HFFc6 (cell line): ENCODE measurements around the gene RBMS1. TPM values are rescaled to one million over a fixed set of nuclear protein-coding genes. Genes with fewer than 3 reads are reported as not detected.
A peak's percentile ranks its signal among the peaks of the same experiment; 100 is the strongest.

Experiments
- DNase-seq: peaks from one replicate; pipeline ENCODE4 v3.0.0-alpha.2; 2018
- H3K27ac Mint-ChIP-seq: 2 replicates; pipeline ENCODE4 v1.8.0; 2020; ENCODE audit warnings: mild to moderate bottlenecking, mixed read lengths
- H3K27me3 Mint-ChIP-seq: 2 replicates; pipeline ENCODE4 v1.8.0; 2021; ENCODE audit warnings: mild to moderate bottlenecking, moderate library complexity, mixed read lengths; ENCODE audit not compliant: insufficient read depth
- H3K36me3 Mint-ChIP-seq: 2 replicates; pipeline ENCODE4 v1.8.0; 2021; ENCODE audit warnings: low read depth, mixed read lengths
- H3K4me1 Mint-ChIP-seq: 2 replicates; pipeline ENCODE4 v1.8.0; 2020; ENCODE audit warnings: low read depth, mixed read lengths
- H3K4me3 Mint-ChIP-seq: 2 replicates; pipeline ENCODE4 v1.8.0; 2020; ENCODE audit warnings: mild to moderate bottlenecking, moderate library complexity, mixed read lengths
- H3K9me3 Mint-ChIP-seq: 2 replicates; pipeline ENCODE4 v1.8.0; 2020; ENCODE audit warnings: mild to moderate bottlenecking, mixed read lengths
- CTCF ChIP-seq: fragments of 200-600 bp; sonication (generic); IDR thresholded peaks from 2 replicates; pipeline ENCODE4 v1.5.0; 2021; ENCODE audit warnings: antibody characterized with exemption, mild to moderate bottlenecking
- total RNA-seq, 6 experiments: library from RNA; stranded (reverse); fragmentation: NEBNext Ultra II Directional; extraction: Animal tissue kit (Norgen Biotek cat#: 25700); gene quantifications; 2 replicates in 1 of 6; 3 replicates in 5 of 6; pipeline ENCODE4 v1.2.3, GENCODE V29; 2021

The RBMS1 gene
- total RNA-seq, 6 experiments from 2014 or later = 88.7 to 111 (median 96.1) TPM

- peaks cover 2% of the 10 kb centered on the region; the same call in 1 of the 2 replicates for H3K27me3 Mint-ChIP-seq
- TF ChIP-seq CTCF = no peak
- no peak overlapping the region for H3K27ac Mint-ChIP-seq
- H3K4me3 Mint-ChIP-seq = no peak overlapping the region
- H3K36me3 Mint-ChIP-seq = peaks cover 69% of the 10 kb centered on the region
- no peaks in the 10 kb centered on the region for H3K9me3 Mint-ChIP-seq
- peaks cover 56% of the 10 kb centered on the region for H3K4me1 Mint-ChIP-seq
- DNase-seq = no peak
Measured at GRCh38 chr2:160286551-160286950, 207.1 kb downstream of the RBMS1 start.

- Mint-ChIP-seq H3K27ac (no peak overlapping the region), H3K36me3 (peaks cover 72% of the 10 kb centered on the region)
Measured at GRCh38 chr2:160283675-160284074, 209.9 kb downstream of the RBMS1 start.

GRCh38 chr2:160282063-160282580, 211.5 kb downstream of the RBMS1 start:
- Mint-ChIP-seq H3K27ac (peak overlapping the region; percentile 60), H3K4me3 (no peak overlapping the region), H3K27me3 (no peaks in the 10 kb centered on the region; the same call in 1 of the 2 replicates), H3K36me3 (peaks cover 75% of the 10 kb centered on the region), H3K9me3 (no peaks in the 10 kb centered on the region), H3K4me1 (peaks cover 56% of the 10 kb centered on the region)
- DNase-seq = no peak
- TF ChIP-seq CTCF = no peak

More at GRCh38 chr2:160283675-160284074, 209.9 kb downstream of the RBMS1 start:
- Mint-ChIP-seq H3K9me3 (no peaks in the 10 kb centered on the region), H3K4me1 (peaks cover 56% of the 10 kb centered on the region), H3K4me3 (no peak overlapping the region), H3K27me3 (peaks cover 2% of the 10 kb centered on the region; the same call in 1 of the 2 replicates)
- no peak for DNase-seq
- no peak for TF ChIP-seq CTCF

- peak overlapping the region; percentile 60 for H3K27ac Mint-ChIP-seq
- peaks cover 75% of the 10 kb centered on the region for H3K36me3 Mint-ChIP-seq
- no peaks in the 10 kb centered on the region for H3K9me3 Mint-ChIP-seq
- H3K27me3 Mint-ChIP-seq = no peaks in the 10 kb centered on the region; the same call in 1 of the 2 replicates
- TF ChIP-seq CTCF = no peak
- no peak for DNase-seq
- no peak overlapping the region for H3K4me3 Mint-ChIP-seq
- H3K4me1 Mint-ChIP-seq = peaks cover 56% of the 10 kb centered on the region
Measured at GRCh38 chr2:160281213-160281612, 212.4 kb downstream of the RBMS1 start.

GRCh38 chr2:160279813-160280465, 213.7 kb downstream of the RBMS1 start:
- DNase-seq = peak; percentile 72
- Mint-ChIP-seq H3K27ac (peak overlapping the region; percentile 88), H3K36me3 (peaks cover 83% of the 10 kb centered on the region), H3K9me3 (no peaks in the 10 kb centered on the region), H3K4me1 (peaks cover 56% of the 10 kb centered on the region), H3K4me3 (peak overlapping the region; percentile 70), H3K27me3 (no peaks in the 10 kb centered on the region; the same call in 1 of the 2 replicates)
- TF ChIP-seq CTCF = no peak
